Endothelial cell of umbilical vein (primary cell): ENCODE results near the gene NPTX1.

ENCODE experiments used
- MYC ChIP-seq: IDR thresholded peaks from one replicate; pipeline ENCODE4 v1.6.1; 2011; ENCODE audit warnings: mild to moderate bottlenecking, low read depth, low read length
- POLR2A ChIP-seq: IDR thresholded peaks from 2 replicates; pipeline ENCODE4 v1.6.1; 2012; ENCODE audit warnings: low read depth, mild to moderate bottlenecking, control low read depth, low read length
- TF ChIP-seq, protein P1 (sequence below), 2 donors: IDR thresholded peaks; 1 replicate in 1 of 2; 2 replicates in 1 of 2; pipeline ENCODE4 v1.5.1; 2011; ENCODE audit warnings: low read length in 2 of 2, mild to moderate bottlenecking in 2 of 2, moderate library complexity in 2 of 2, control low read depth in 1 of 2, inconsistent platforms in 1 of 2, low read depth in 1 of 2; ENCODE audit not compliant: insufficient read depth in 1 of 2; ENCODE audit errors: extremely low read depth in 1 of 2

- TF ChIP-seq, protein P1, sequence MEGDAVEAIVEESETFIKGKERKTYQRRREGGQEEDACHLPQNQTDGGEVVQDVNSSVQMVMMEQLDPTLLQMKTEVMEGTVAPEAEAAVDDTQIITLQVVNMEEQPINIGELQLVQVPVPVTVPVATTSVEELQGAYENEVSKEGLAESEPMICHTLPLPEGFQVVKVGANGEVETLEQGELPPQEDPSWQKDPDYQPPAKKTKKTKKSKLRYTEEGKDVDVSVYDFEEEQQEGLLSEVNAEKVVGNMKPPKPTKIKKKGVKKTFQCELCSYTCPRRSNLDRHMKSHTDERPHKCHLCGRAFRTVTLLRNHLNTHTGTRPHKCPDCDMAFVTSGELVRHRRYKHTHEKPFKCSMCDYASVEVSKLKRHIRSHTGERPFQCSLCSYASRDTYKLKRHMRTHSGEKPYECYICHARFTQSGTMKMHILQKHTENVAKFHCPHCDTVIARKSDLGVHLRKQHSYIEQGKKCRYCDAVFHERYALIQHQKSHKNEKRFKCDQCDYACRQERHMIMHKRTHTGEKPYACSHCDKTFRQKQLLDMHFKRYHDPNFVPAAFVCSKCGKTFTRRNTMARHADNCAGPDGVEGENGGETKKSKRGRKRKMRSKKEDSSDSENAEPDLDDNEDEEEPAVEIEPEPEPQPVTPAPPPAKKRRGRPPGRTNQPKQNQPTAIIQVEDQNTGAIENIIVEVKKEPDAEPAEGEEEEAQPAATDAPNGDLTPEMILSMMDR (IDR thresholded peaks at IDR 0.05; ENCODE audit: extremely low read depth in 1 of 2, insufficient read depth in 1 of 2, low read depth in 1 of 2, low read length in 2 of 2) = no peak
- TF ChIP-seq POLR2A (no peak), MYC (no peak)
These were observed 2.7 kb downstream of the NPTX1 start for GRCh38 chr17:80473701-80474100.
